HG02759 (cell line): Measurements from ENCODE around the gene ACTA2.
A peak's percentile ranks its signal among the peaks of the same experiment; 100 is the strongest.

Source experiments
- ATAC-seq: cut with Tn5 transposase; IDR thresholded peaks from one replicate; pipeline ENCODE4 v1.9.1; 2021; ENCODE audit warnings: mild to moderate bottlenecking, moderate library complexity; ENCODE audit not compliant: unreplicated experiment

ACTA2 gene

DNA sequence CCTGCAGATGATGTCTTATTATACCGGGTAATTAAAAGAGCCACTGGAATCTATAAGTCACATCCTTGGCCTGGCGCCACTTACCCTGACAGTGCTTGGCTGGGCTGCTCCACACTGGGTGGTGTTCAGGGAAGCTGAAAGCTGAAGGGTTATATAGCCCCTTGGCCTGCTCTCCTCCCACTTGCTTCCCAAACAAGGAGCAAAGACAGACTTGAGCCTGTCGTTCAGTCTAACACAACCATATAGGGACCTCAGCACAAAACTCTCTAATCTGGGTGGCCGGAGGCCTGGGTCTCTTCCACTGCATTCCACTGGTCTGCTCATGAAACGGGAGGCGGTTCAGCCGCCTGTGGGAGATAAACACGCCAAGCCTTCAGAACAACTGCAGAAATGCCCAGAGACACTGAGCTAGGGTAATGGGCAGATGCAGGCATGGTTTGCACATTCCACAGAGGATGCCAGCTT, at the start of gene ACTA2:
TSS of gene ACTA2 (minus strand) at position 127 of the 465 bp plus-strand sequence. CDS start 3,843 bp downstream, outside the sequence.
- no peak for ATAC-seq

DNA sequence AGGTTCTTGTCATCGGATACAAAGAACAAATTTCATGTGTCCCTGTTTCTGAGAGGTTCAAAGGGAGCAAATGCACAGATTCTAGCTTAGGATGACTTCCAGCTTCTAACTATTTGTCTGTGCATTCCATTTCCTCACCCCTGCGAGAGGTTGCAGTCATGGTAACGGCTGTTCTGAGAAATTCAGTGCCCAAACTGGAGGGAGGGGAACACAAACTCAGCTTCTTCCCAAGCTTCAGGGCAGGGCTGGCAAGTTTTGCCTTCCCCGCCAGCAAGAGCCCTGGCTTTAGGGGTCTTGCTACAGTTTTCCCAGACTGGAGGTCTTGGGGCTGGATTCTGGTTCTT, 49.1 kb upstream of the ACTA2 start:
- no peak for ATAC-seq

DNA sequence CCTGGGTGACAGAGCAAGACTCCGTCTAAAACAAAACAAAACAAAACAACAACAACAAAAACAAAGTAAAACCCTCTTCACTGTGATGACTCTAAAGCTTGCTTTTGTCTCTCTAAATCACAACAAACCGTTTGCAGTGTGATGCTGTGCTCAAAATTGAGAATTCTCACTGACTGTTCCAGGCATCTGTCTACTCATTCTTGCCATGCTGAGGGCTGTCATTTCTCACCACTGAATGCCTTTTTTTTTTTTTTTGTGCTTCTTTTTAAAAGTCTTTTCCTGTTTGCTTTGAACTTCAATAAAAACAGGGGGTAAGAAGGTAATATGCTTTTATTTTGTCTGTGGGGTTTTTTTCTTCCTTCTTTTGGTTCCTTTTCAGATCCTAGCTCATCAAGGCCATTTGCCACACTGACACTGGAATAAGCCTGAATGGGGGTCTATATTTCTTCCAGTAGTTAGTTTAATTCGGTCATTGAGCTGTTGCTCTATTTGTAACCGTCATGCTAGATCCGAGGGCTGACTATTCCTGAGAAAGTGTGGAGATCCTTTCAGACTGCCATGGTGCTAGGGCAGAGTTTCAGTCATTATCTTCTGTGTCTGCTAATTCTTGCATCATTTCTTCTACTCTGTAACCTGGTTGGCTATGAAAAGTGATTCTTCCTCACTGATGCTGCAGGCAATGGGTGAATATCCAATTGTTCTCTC, 48.6 kb upstream of the ACTA2 start:
- no peak for ATAC-seq

DNA sequence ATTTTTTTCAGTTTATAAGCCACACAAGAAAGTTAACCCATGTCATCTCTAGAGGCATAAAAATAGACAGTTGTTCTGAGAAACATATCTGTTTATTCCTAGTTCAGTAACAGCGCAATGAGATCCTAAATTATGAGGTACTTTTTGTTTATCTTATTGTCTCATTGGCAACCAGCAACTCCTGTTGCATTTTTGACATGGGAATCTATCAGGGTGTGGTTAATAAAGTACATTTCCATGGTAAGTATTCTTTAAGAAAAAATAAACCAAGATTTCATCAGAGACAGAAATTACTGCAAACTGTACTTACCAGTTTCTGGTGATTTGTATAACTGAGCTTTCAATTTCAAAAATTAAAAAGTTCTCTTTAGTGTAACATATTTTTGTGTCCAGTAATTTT, 47.1 kb upstream of the ACTA2 start:
- no peak for ATAC-seq

DNA sequence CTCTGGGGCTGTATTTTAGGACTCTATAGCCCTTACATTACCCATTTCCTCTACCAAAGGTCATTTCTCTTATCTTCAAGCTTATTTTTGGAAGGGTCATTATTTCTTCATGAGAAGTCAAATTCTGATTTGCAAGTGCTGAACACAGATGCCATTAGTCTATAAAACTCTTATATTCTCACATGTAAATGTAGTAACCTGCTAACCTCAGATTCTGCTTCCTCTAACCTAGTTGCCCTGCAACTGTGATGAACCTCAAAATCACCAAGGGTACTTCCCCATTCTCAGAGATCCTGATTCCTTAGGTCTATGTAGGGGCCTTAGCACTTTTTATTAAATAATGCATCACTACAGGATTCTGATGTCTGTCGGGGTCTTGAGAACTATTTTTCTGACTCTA, 44.4 kb upstream of the ACTA2 start:
- peak; percentile 71 for ATAC-seq

DNA sequence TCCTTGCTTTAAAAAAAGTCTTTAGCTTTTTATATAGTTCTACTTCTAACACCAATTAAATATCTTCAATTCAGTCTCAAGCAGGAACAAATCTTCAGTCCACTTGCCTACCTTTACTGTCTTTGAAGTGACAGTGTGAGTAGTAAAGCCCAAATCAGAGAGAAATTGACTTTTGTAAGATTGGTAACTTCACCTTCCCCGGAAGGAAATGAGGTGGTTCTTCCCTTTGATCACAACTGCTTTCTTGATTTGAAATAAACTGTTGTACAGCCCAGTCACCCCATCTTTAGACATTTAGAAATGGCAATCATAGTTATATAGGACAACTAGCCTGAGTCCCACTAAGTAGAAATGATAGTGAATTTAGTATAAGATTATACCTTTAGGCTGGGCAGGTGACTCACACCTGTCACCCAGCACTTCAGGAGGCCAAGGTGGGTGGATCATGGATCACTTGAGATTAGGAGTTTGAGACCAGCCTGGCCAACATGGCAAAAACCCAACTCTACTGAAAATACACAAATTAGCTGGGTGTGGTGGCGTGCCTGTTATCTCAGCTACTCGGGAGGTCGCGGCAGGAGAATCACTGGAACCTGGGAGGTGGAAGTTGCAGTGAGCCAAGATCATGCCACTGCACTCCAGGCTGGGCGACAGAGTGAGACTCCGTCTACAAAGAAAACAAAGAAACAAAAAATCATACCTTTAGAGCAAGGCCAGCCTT, 42.7 kb upstream of the ACTA2 start:
- ATAC-seq: no peak

DNA sequence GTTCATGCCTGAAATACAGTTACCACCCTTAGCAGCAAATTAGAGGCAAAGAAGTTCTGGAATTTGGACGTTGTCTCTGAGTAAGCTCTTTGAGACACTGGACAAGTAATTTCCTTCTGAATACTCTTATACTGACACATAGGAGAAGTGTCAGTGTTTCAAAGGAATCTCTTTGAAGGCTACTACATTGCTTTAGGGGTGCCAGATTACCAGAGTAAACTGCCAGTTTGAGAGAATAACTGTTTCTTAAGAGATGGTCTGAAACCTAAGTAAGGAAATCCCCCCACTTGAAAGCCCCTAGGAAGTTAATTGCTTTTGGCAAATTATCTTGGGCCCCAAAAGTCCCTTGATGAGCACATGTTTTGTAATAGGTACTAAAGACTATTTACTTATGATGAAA, 41.4 kb upstream of the ACTA2 start:
- no peak for ATAC-seq

DNA sequence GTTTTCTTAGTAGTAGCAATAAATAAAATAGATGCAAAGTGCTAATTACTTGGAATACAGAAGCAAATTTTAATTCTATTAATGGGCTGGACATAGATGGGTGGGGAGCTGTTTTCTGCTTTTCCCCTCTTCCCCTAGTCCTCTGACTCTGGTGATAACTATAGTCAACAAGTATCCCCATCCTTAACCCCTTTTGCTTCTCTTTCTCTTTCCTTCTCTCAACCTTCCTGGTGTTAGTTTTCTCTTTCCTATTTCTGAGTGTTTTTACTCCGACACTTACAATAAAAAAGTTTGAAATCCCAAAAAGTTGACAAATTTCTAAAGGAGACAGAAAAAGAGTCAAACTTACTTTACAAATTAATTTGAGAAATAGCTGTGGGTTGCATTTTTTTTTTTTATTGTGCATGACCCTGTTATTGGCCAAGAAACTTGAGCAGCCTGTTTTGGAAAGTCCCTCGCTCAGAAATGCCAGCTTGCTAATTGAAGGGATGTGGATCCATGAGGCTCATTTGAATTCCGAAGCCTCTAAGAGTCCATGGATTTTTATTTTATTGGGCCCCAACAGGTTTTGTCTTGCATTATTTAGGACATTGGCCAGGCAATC, 40.5 kb upstream of the ACTA2 start:
- no peak for ATAC-seq

DNA sequence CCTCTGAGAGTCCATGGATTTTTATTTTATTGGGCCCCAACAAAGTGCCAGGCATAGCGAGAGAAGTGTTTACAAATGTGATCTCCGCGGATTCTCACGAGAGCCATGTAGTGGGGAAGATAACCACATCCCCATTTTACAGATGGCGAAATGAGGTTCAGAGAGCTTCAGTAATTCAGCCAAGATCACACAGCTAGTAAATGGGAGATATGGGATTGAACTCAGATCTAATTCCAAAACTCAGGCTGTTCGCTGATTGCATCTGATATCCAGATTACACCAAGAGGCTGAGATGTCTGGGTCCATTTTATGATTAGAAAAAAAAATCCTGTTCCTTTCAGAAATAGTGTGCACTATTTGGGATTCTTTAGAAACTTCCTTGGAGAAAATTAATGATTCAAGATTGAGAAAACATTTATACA, 39.3 kb upstream of the ACTA2 start:
- no peak for ATAC-seq

DNA sequence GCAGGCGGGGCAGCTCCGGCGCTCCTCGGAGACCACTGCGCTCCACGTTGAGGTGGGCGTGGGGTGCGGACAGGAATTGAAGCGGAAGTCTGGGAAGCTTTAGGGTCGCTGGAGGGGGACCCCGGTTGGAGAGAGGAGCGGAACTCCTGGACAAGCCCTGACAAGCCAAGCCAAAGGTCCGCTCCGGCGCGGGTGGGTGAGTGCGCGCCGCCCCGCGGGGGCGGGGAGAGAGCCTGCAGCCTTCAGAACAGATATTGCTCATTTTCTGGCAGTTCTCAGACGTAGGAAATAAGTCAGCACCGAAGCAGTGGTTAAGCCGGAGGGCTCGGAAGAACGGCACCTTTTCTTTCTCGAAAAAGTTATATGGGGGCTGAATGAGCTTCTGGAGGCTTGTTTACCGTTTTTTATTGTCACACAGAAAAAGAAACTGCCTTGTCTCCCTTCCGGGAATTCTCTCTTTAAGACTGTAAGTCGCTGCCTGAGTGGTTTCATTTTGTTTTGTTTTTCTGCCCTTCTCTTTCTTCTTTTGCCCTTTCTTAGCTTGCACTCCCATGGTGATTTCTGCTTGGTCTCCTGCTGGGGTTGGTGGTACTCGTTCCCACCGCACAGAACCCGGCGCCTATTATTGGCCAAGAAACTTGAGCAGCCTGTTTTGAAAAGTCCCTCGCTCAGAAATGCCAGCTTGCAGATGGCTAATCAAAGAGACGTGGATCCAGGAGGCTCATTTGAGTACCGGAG, 38.8 kb upstream of the ACTA2 start:
- ATAC-seq: peak; percentile 47

DNA sequence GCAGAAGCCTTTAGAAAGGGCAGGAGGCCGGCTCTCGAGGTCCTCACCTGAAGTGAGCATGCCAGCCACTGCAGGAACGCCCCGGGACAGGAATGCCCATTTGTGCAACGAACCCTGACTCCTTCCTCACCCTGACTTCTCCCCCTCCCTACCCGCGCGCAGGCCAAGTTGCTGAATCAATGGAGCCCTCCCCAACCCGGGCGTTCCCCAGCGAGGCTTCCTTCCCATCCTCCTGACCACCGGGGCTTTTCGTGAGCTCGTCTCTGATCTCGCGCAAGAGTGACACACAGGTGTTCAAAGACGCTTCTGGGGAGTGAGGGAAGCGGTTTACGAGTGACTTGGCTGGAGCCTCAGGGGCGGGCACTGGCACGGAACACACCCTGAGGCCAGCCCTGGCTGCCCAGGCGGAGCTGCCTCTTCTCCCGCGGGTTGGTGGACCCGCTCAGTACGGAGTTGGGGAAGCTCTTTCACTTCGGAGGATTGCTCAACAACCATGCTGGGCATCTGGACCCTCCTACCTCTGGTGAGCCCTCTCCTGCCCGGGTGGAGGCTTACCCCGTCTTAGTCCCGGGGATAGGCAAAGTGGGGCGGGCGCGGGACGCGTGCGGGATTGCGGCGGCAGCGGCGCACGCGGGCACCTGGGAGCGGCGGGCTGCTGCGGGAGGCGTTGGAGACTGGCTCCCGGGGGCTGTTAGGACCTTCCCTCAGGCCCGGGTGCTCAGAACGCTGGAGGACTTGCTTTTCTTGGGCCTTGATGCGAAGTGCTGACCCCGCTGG, 38.0 kb upstream of the ACTA2 start, which contains the start of gene FAS:
TSS of gene FAS (plus strand) at position 415 of the 777 bp plus-strand sequence. CDS start at position 494, 79 bp downstream.
- ATAC-seq: peak; percentile 76

DNA sequence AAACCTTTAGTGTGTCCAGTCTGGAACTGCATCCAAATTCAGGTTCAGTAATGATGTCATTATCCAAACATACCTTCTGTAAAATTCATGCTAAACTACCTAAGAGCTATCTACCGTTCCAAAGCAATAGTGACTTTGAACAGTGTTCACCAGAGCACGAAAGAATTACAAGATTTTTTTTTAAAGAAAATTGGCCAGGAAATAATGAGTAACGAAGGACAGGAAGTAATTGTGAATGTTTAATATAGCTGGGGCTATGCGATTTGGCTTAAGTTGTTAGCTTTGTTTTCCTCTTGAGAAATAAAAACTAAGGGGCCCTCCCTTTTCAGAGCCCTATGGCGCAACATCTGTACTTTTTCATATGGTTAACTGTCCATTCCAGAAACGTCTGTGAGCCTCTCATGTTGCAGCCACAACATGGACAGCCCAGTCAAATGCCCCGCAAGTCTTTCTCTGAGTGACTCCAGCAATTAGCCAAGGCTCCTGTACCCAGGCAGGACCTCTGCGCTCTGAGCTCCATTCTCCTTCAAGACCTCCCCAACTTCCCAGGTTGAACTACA, 37.3 kb upstream of the ACTA2 start:
- peak; percentile 2 for ATAC-seq

DNA sequence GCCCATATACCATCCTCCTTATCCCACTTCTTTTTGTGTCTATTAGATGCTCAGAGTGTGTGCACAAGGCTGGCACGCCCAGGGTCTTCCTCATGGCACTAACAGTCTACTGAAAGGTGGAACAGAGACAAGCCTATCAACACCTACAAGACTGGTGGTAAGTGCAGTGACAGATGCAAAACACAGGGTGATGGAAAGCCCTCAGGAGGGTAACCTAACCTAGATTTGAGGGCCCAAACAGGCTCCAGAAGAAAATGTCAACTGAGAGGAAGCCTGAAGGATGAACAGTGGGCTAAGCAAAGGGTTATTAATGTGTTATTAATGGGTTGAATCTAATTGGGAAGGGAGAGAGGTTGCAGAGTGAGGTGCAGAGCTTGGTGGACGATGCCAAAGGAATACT, 36.9 kb upstream of the ACTA2 start:
- no peak for ATAC-seq

DNA sequence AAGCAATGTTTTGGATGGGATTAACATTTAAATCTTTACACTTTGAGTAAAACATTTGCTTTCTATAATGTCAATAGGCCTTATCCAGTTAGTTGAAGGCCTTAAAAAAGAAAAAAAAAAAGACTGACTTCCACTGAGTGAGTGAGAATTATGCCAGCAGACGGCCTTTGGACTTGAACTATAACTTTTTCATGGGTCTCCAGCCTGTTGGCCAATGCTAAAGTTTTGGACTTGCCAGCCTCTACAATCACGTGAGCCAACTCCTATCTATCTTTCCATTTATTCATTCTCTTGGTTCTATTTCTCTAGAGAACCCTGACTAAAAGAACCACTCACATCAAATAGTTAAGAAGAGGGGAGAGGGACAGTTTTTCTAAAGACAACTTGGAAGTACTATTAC, 35.3 kb upstream of the ACTA2 start:
- ATAC-seq: no peak

DNA sequence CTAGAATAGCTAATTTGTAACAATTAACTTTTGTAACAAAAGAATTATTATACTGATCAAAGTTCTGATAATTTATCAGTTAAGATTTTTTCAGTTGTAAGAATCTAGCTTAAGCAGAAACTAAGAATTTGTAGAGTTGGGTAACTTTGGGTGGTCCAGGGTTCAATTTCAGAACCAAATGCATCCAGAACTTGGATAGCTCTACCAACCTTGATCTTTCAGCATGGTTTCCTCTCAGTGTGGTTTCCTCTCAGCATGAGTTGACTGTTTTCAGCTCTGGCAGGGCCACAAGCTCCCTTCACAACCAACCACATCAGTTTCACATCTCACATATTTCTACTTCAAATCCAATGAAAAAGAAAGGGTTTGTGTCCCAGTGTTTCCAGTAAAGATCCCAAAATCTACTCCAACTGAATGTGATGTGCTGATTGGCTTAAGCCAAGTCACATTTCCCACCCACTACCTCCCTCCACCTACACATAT, 34.7 kb upstream of the ACTA2 start:
- ATAC-seq: peak; percentile 16

DNA sequence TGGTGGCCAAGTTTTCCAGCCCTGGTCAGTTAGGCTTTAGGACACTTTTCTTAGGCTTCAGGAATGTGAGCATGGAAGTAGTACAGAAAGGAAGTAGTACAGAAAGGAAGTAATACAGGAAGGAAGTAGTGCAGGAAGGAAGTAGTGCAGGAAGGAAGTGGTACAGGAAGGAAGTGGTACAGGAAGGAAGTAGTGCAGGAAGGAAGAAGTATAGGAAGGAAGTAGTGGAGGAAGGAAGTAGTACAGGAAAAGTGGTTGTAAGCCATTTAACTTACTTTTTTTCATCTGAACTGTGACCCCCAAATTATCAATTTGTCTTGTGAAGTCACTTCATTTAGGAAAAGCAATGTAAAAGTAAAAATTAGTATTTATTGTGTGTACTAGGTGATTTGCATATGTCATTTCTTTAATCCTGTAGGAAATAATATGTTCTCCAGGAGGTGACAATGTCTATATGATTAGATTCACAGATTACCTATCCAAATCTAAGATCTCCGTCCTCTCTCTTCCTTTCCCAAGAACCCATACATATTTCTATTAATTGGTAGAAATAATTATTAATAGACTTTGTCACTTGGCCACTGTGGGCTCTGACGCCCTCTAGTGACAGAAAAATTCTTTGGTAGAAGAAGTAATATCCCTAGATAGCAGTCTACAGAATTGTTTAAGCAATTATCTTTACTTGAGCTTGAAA, 34.1 kb upstream of the ACTA2 start:
- ATAC-seq: no peak

DNA sequence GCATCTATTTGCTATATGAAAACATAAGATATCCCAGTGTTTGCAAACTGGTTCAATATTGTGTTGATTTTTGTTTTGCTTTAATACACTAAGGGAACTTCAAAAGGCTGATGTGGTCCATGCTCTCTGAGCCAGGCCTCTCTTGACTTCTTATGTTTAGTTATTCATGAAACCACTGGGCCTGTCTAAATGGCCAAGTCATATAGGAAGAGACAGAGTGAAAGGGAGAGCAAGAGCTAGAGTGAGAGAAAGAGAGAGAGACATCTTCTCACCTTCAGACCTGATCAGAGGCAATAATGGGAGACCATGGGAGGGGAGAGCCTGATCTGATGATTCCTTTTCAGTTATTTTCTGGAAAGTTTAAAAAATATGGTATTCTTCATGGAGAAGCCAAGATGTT, 32.0 kb upstream of the ACTA2 start:
- ATAC-seq: no peak

DNA sequence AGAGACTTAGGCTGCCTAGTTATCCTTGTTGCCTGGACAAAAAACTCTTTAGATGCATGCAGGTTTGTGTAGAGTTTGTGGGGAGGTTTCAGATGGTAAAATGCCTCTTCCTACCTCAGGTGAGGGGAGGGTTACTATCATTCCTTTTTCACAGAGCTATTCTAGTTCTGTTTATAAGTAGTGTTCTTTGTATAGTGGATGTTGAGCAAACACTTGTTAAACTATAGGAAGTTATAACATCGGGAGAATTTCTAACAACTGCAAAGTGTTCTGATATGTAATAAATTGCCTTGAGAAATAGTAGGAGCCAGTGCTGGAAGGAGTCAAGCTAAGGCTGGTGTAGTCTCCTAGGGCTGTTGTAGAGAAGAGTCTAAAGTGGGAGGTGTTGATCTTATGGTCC, 31.4 kb upstream of the ACTA2 start:
- no peak for ATAC-seq

DNA sequence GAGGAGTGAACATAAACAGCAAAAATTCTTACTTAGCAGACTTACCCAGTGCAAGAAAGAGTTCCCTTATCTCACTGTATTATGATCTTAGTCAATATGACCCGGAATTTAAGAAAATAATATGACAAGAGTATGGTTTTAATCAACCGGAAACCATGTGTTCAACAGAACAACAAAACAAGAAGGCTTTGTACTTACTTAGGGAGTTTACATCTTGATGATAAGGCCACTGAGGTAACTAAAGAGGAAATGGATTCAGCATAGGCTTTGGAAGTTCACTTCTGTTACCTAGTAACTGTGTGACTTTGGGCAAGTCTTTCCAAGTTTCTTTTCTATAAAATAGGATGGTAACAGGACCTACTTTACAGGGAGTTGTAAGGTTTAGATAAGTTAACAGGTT, 30.6 kb upstream of the ACTA2 start:
- ATAC-seq: no peak
